Central memory CD4-positive, alpha-beta T cell (primary cell): Measurements from ENCODE around the gene SULT4A1.
"Not testable (repeated sequence)": the region's sequence is repeated elsewhere in the genome, so short reads cannot be mapped to it uniquely, and the experiment has no call there.

Experiments
- DNase-seq: peaks from one replicate; pipeline ENCODE4 v3.0.0; 2022
- total RNA-seq, 3 experiments: gene quantifications; one replicate each; lab custom pipeline; 2026; lab: John Stamatoyannopoulos, UW

SULT4A1 gene, protein sequence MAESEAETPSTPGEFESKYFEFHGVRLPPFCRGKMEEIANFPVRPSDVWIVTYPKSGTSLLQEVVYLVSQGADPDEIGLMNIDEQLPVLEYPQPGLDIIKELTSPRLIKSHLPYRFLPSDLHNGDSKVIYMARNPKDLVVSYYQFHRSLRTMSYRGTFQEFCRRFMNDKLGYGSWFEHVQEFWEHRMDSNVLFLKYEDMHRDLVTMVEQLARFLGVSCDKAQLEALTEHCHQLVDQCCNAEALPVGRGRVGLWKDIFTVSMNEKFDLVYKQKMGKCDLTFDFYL
- total RNA-seq, result 0 reads per million in 3 experiments

DNA sequence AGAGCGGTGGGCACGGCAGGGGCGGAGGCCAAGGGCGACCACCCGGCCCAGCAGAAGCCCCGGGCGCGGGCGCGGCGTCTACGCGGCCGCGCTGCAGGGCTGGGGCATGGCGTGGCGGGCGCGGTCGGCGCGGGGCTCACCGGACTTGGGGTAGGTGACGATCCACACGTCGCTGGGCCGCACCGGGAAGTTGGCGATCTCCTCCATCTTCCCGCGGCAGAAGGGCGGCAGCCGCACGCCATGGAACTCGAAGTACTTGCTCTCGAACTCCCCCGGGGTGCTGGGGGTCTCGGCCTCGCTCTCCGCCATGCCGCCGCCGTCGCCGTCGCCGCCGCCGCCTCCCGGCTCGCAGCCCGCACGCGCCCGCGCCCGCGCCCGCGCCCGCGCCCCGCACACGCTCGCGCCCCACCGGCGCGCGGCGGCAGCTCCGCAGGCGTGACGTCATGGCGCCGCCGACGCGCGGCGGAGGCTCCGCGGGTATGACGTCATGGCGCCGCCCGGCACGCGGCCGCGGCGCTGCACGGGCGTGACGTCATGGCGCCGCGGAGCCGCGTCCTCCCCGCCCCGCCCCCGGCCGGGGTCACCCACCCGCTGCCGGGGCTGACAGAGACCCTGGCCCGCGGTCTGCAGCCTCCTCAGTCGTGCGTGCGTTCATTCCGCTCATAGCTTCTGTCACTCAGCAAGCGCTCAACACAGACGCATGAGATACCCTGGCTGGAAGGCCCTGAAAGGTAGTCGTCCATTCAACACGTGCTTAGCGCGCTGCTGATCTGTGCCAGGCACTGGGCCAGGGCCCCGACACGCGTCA lies at the start of gene SULT4A1:
Gene SULT4A1 (minus strand): TSS at position 440 of the 808 bp plus-strand sequence. CDS start 131 bp downstream, at position 309.
- no peak for DNase-seq

DNA sequence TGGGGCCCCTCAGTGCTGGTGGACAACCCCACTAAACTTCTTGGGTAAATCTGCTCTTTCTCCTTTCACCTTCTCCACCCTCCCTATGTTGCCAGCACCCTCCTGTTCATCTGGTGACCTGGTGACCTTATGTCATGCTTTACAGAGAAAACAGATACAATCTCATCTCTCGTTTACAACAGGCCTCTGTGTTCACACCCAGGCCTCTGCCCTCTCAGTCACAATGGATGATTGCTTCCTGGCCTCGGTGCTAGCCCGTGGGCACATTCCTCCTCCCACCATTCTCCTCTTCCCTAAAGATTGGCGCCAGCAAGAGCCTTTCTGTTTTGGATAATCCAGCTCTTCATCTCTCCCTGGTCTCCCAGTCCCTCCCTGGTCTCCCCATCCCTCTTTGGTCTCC lies 49.0 kb upstream of the SULT4A1 start:
- DNase-seq, result no peak

DNA sequence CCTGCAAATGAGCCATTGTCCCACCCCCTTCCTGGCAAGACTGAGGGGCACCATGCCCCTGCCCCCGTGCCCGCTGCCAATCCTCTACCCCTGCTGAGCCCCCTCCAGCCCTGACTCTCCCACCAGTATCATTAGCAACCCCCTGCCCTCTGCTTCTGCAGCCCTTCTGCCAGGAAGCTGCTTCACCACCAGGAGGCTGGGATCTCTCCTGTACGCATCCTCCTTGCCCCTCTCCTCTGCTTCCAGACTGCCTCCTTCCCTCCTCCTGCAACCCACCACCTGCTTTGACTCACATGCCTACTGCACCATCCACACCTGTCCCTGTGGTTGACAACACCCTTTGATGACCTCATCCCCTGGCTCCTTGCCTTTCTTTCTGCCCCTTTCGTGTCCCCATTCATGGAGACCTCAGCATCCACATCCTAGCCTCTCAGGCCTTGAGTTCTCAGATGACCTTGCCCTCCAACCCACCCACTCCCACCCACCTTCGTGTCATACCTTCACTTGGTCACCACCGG lies 47.9 kb upstream of the SULT4A1 start:
- DNase-seq, result no peak

DNA sequence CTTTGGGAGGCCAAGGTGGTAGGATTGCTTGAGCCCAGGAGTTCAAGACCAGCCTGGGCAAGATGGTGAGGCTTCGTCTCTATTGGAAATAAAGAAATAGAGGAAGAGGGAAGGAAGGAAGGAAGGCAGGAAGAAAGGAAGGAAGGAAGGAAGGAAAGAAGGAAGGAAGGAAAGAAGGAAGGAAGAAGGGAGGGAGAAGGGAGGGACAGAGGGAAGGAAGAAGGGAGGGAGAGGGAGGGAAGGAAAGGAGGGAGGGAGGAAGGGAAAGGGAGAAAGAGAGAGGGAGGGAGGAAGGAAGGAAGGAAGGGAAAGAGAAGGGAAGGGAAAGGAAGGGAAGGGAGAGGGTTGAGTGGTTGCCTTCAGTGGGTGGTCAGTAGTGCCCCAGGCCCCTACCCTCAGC lies 47.4 kb upstream of the SULT4A1 start:
- DNase-seq, result no peak

DNA sequence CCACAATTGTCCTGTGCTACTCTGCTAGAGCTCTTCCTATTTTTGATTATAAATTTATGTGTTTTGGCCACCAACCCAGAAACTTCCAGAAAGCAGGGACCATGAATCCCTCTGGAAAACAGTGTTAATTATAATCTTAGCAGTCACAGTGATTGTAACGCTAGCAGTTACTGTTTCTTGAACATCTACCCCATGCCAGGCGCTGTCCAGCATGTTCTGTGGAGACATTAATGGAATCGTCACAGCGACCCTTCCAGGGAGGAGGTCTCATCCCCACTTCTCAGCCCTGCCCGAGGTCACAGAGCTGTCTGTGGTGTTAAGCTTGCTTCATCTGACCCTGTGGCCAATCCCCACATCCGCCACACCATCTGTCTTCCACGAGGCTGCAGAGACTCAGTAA lies 43.4 kb upstream of the SULT4A1 start:
- DNase-seq, result no peak

DNA sequence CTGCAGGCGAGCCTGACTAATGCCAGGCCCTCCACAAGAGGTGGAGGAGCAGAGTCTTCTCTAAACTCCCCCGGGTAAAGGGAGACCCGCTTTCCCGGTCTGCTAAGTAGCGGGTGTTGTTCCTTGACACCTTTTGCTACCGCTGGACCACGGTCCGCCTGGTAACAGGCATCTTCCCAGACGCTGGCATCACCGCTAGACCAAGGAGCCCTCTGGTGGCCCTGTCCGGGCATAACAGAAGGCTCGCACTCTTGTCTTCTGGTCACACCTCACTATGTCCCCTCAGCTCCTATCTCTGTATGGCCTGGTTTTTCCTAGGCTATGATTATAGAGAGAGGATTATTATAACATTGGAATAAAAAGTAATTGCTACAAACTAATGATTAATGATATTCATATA lies 42.1 kb upstream of the SULT4A1 start:
- DNase-seq, result not testable (repeated sequence)

DNA sequence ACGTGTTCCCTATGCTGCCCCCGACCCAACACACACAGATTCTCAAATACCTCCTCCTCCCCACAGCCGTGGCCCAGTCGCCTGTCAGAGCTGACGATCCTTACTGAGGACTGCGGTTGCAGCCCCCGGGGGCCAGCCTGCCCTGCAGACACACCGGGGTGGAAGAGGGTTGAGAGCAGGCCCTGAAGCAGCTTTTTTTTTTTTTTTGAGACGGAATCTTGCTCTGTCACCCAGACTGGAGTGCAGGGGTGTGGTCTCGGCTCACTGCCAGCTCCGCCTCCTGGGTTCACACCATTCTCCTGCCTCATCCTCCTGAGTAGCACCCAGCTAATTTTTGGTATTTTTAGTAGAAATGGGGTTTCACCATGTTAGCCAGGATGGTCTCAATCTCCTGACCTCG lies 40.7 kb upstream of the SULT4A1 start:
- not testable (repeated sequence) for DNase-seq

DNA sequence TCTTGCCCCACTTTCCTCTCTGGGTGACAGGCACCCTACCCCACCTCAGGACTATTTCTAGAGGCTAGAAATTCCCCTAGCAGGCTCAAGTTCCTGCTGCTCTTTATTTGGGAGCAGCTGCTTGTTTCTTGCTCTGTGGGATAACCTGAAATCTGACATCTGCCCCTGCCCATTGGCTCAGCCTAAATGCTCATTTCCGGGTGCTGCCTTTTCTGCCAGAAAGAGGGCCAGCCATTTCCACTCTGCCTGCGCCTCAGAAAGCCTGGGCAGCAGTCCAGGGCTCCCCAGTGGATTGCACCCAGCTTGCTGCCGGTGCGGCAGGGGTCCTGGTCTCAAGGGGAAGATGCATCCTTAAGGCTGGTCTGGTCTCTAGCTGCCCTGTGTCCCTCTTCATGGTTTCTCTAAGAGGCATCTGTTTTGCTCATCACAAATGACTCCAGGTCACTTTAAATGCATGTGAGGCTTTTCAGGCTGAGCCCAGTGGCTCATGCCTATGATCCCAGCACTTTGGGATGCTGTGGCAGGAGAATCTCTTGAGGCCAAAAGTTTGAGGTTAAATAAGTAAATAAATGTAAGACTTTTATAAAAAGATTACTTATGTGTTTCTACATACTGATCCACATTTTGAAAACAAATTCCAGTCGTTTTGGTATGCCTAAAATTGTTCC lies 39.8 kb upstream of the SULT4A1 start:
- no peak for DNase-seq

DNA sequence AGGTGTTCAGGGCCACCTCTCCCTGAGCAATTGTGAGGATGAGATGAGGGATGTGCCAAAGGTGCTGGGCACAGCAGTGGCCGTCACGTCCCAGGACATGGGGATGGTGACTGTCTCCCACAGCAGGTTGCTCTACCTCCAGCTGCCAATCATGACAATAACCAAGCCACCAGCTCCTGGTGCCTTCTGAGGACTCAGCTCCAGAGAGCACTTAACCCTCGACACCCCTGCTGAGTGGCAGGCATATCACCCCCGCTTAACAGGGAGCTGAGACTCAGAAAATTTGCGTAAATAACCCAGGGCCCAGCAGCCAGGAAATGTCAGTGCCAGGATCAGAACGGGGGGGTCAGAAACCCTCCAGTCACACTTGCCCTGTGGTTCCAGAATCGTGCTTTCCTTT lies 37.9 kb upstream of the SULT4A1 start:
- DNase-seq, result no peak

DNA sequence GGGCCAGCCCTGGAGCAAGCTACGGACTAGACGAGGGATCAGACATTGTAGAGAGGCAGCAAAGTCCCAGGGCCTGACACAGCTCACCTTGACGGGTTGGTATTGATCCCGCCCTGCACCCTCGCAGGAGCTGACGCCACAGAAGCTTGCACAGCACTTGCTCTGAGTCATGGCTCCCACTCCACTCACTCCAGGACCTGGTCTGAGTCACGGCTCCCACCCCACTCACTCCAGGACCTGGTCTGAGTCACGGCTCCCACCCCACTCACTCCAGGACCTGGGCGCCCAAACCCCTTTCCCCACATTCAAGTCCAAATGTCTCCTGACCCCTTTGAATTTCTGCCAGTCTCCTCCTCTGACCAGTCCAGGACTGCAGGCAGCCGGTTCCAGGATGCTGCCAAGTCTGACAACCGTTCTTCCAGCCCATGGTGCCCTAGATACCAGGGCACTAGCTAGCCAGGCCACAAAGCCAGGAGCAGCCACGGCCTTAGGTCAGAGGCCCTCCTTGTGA lies 35.5 kb upstream of the SULT4A1 start:
- DNase-seq, result no peak

DNA sequence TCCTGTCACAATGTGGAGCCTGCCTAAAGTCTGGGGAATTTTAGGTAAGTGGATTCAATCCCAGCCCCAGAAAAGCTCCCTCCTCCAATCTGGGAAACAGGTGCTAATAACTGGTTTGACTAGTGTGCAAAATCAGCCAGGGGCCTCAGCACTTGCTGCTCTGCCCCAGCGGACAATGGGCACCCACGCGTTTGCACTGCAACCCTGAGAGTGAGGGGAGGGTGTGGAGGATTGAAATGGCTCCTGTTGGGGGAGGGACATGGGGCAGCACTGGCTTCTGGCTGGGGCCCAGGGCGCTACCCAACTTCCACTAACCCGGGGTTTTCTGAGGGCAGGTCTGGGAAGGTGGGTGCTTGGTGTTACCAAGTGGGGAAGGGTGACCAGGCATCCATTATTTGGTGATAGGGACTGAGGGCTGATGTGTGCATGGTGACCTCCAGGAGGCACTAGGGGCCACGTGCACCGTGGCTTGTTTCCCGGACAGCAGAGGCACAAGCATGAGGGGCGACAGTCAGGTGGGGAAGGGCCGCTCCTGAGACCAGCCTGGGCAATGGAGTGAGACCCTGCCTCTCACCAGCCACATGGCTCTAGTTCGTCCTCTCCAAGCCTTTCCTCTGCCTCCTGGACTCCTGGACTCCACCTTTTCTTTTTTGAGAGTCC lies 33.8 kb upstream of the SULT4A1 start:
- no peak for DNase-seq

DNA sequence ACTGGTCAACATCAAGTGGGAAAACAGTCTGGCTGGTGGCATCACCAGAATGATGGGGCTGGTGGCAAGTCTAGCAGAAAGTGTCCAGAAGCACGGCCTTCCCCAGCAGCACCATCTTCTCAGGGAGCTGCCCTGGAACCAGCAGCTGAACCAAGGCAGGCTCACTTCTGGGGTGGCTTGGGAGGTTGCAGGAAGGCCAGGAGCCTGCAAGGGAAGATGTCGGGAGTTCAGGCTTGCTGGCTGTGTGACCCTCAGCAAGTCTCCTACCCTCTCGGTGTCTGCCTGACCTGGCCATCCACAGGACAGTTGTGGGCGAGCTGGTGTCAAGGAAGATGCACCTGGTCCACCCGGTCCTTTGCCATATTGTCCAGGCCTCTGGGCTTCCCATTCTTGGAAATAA lies 31.8 kb upstream of the SULT4A1 start:
- DNase-seq, result no peak

DNA sequence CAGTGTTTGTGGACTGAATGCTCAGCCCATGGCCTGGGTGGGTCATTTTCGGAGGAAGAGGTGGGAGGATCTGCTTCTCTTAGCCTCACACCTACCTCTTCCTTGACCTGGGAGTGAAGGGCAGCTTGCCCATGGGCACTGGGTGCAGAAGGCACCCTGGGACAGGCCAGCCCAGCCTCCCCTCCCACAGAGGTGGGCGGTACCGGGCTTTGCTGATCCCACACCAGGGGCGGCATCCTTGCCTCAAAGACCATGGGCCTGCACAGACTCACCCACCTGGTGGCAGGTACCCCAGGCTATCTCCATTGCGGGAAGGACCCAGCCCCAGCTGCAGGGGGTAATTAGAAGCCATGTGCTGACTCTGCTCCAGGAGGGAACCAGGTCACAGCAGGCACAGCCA lies 31.0 kb upstream of the SULT4A1 start:
- DNase-seq, result no peak

DNA sequence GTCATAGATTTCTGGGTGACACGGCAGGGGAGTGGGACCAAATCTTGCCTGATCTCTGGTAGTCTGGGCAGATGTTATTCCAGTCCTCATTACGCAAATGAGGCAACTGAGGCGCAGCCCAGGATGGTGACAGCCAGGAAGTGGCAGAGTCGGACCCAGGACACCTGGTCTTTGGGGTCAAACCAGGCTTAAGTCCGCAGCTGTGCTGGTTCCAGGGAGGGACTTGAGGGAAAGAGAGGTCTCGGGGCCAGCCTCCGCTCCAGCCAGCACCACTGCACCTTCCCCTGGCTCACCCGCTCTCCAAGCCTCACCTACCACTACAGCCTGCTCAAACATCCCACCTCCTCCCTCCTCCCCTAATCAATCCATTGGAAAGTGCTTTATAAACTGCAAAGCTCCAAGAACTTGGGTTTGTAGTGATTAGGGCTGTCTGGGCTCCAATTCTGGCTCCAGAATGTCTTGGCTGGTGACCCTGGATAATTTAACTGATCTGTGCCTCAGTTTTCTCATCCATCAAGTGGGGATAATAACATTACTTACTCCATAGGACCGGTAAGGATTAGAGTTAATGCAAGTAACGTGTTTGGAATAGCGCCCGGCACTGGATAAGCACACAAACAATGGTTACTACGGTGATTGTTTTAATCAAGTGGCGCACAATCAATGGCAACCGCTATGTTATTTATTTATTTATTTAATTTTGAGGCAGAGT lies 30.0 kb upstream of the SULT4A1 start:
- no peak for DNase-seq

DNA sequence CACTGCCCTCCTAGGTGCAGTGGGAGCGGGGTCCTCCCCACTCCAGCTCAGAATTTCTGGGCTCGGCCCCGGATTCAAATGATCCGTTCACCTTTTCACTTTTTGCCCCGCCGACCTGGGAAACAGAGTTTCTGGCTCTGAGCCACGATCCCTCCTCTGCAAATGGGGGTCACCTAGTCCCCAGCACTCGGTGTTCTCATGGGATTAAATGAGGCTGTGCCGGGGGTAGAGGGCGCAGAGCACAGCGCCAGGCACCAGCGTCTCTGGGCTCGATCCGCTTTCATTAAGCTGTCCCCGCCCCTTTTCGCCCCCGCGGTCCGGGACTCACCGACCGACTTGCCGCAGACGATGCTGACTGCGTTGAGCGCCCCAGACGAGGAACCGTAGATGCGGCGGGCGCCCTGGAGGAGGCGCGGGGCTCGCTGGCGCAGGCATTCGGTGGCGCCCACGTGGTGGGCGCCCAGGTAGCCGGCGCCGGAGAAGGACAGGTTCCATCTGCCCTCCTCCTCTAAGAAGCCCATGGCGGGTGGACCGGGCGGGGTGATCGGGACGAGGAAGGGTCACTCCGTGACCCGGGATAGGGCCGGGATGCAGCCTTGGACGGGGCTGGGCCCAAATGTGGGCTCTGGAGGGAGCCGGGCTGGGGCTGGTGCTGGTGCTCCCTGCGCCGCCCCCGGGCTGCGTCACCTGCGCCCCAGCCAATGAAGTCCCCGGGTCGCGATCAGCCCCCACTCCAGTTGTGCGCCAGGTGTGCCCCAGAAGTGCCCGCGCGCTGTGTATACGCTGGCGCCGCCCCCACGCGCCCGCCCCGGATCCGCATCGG lies 29.3 kb upstream of the SULT4A1 start, which contains the start of gene PNPLA5:
Gene PNPLA5 (minus strand): TSS at position 654 of the 823 bp plus-strand sequence. CDS start 133 bp downstream, at position 521.
- DNase-seq, result no peak

DNA sequence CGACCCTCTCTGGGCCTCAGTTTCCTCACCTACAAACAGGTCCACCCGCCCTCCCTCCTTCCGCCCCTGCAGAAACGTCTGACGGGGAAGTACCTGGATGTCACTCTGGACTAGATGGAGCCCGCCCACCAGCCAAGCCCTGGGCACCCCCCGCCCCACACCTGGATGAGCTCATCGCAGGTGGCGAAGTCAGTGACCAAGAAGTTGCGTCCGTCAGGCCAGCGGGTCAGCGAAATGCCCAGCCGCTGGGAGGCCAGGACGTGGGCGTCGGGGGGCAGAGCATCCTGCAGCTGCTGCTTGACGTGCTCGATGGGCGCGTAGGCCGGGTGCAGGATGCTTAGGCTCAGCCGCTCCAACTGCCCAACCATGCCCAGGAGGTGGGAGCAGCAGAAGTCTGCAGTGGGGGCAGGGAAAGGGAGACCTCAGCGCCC lies 28.6 kb upstream of the SULT4A1 start:
- DNase-seq, result no peak

DNA sequence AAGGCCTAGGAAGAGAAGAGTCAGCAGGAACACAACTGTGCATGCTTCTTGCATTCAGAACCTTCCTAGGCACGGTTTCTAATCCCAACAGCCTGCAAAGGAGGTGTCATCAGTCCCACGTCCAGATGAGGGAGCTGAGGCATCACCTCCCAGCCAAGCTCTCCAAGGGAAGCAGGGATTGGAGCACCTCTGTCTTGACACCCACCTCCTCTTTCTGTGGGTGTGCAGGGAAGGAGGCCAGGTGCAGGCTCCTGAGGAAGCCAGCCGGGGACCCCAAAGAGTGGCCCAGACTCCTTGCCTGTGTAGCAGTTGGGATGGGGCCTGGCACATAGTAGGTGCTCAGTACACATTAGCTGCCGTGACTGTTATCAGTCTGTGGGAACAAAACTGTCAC lies 27.5 kb upstream of the SULT4A1 start:
- DNase-seq, result no peak

DNA sequence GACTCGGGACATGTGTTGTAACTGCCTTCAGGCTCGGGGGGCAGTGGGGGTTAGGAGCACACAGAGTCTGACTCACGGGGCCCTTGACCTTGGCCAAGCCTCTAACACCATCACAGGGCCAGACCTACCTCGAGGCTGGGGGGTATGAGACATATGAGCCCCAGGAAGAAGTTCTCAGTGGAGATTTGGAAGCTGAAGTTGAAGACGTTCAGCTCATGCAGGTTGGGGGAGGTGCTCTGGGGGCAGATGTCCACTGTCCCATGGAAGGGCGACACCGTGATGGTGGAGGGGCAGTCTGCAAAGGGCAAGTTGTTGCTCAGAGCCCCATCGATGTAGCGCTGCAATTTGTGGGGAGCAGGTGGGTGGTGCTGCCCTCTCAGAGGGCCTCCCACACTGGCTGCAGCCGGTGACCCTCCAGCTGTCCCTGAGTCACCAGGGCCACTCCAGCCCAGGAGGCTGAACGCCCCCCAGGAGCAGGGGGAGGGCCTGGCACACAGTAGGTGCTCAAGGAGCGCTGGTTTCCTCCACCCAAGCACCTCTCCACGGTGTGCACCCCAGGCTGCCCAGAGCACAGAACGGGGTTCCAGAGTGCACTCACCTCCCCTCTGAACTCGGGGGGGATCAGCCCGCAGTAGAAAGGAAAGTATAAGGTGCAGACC lies 27.0 kb upstream of the SULT4A1 start:
- DNase-seq, result no peak

DNA sequence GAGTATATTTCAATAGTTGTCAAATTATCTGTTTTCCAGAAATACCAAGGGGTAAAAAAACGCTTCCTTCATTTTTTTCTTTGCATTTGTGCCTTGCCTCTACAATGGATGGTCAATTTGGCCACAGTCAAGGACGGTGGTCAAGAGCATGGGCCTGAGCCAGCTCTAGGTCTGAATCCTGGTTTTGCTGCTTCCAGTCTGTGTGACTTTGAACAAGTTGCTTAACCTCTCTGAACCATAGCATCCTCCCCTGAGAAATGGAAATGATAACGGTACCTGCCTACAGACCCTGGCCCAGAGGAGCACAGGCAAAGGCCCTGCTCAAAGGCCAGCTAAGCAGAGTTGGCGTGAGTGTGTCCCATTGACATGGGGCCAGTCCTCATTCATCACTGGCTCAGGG lies 26.4 kb upstream of the SULT4A1 start:
- no peak for DNase-seq

DNA sequence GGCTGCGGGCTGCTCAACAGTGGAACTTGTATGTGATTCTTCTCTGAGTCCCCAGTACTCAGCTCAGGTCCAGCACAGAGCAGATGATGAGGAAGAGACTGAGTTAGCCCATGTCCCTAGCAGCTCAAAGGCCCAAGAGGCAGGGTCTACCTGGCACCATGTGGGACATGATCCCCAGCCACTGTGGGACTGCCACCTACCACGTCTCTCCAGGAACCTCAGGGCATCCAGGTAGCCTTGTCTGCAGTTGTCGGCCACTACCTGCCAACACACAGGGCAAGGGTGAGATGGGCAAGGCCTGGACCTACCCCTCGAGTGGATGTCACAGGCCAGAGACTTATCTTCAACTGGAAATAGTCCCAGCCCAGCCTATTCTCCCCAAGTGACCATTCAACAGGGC lies 25.1 kb upstream of the SULT4A1 start:
- DNase-seq, result no peak
